ENCODE results near the gene TPRN. TPM values are rescaled to one million over a fixed set of nuclear protein-coding genes. Genes with fewer than 3 reads are reported as not detected.
A peak's percentile ranks its signal among the peaks of the same experiment; 100 is the strongest.

The TPRN gene
- total RNA-seq, 1 experiment from 2014 or later, result 37.7 TPM

DNA sequence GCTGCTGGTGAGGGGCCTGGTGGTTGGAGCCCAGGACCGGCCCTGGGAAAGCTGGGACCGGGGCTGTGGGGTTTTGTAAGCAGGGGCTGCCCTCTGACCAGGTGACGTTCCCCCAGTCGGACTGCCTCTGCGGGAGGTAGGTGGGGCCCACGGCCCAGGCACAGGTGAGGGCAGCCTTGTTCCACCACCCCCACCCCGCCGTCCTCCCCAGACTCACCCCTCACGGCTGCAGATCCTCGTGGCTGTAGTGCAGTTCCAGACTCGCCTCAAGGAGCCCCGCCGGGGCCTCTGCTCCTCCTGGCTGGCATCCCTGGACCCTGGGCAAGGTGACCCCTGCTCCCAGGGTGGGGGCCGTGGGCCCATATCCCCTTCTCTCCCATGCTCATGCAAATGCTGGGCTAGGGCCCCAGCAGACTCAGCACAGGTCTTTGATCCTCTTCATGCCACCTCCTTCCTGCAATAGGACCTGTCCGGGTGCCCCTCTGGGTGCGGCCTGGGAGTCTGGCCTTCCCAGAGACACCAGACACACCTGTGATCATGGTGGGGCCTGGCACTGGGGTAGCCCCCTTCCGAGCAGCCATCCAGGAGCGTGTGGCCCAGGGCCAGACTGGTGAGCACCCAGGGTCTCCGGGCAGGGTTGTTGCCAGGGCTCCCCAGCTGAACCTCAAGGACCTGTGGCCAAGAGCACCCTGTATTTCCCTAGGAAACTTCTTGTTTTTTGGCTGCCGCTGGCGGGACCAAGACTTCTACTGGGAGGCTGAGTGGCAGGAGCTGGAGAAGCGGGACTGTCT, 14.8 kb upstream of the TPRN start:
- ChIA-PET CTCF (no interaction called here), POLR2A (no interaction called here)
- Histone ChIP-seq H3K4me1 (peaks cover 25% of the 10 kb centered on the region), H3K4me3 (ENCODE audit: low read depth, low read length) (no peak overlapping the region), H3K27me3 (replicated peaks; ENCODE audit: control insufficient read depth, insufficient read depth, low read length) (no peaks in the 10 kb centered on the region), H3K36me3 (ENCODE audit: control insufficient read depth, insufficient read depth, low read length) (no peaks in the 10 kb centered on the region), H3K9me3 (no peaks in the 10 kb centered on the region)
- intact Hi-C loops (cut with micrococcal nuclease; ENCODE audit: unreplicated experiment), result no loop called here
- Mint-ChIP-seq H3K36me3 (ENCODE audit: insufficient read depth, unreplicated experiment) (peaks cover 27% of the 10 kb centered on the region), H3K27me3 (ENCODE audit: insufficient read depth, unreplicated experiment) (no peaks in the 10 kb centered on the region), H3K4me1 (ENCODE audit: low read depth, unreplicated experiment) (peaks cover 6% of the 10 kb centered on the region), H3K27ac (ENCODE audit: unreplicated experiment) (no peak overlapping the region), H3K4me3 (ENCODE audit: unreplicated experiment) (no peak overlapping the region), H3K9me3 (ENCODE audit: unreplicated experiment) (no peaks in the 10 kb centered on the region)
- TF ChIP-seq, protein P1, sequence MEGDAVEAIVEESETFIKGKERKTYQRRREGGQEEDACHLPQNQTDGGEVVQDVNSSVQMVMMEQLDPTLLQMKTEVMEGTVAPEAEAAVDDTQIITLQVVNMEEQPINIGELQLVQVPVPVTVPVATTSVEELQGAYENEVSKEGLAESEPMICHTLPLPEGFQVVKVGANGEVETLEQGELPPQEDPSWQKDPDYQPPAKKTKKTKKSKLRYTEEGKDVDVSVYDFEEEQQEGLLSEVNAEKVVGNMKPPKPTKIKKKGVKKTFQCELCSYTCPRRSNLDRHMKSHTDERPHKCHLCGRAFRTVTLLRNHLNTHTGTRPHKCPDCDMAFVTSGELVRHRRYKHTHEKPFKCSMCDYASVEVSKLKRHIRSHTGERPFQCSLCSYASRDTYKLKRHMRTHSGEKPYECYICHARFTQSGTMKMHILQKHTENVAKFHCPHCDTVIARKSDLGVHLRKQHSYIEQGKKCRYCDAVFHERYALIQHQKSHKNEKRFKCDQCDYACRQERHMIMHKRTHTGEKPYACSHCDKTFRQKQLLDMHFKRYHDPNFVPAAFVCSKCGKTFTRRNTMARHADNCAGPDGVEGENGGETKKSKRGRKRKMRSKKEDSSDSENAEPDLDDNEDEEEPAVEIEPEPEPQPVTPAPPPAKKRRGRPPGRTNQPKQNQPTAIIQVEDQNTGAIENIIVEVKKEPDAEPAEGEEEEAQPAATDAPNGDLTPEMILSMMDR (IDR thresholded peaks at IDR 0.05; ENCODE audit: insufficient read depth in 1 of 2, low read depth in 1 of 2, low read length in 1 of 2, severe bottlenecking in 1 of 2, unreplicated experiment in 1 of 2), result no peak
- DNase-seq, result no peak
- no TSS peak for BruUV-seq (replicated peaks)

DNA sequence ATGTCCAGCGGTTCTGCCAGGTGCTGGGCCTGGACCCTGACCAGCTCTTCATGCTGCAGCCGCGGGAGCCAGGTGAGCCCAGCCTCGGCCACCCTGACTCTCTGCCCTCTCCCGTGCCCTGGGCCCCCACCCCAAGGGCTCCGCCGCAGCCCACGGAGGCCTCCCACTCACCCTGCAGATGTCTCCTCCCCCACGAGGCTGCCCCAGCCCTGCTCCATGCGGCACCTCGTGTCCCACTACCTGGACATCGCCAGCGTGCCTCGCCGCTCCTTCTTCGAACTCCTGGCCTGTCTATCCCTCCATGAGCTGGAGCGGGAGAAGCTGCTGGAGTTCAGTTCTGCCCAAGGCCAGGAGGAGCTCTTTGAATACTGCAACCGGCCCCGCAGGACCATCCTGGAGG, 14.1 kb upstream of the TPRN start:
- peaks cover 6% of the 10 kb centered on the region for H3K4me1 Mint-ChIP-seq (ENCODE audit: low read depth, unreplicated experiment)
- no peak overlapping the region for H3K4me3 Mint-ChIP-seq (ENCODE audit: unreplicated experiment)
- ChIA-PET POLR2A (no interaction called here), CTCF (interaction anchor here (1.4 kb wide), 1 partner anchor 13 kb away, joined by 8 read pairs; the partner anchor contains the start of gene RNF224)
- intact Hi-C loops (cut with micrococcal nuclease; ENCODE audit: unreplicated experiment), result no loop called here
- H3K9me3 Mint-ChIP-seq (ENCODE audit: unreplicated experiment), result no peaks in the 10 kb centered on the region
- no peak for DNase-seq
- no peak overlapping the region for H3K27ac Mint-ChIP-seq (ENCODE audit: unreplicated experiment)
- H3K36me3 Mint-ChIP-seq (ENCODE audit: insufficient read depth, unreplicated experiment), result peaks cover 27% of the 10 kb centered on the region
- Histone ChIP-seq H3K27me3 (replicated peaks; ENCODE audit: control insufficient read depth, insufficient read depth, low read length) (no peaks in the 10 kb centered on the region), H3K4me1 (peaks cover 25% of the 10 kb centered on the region), H3K4me3 (ENCODE audit: low read depth, low read length) (no peak overlapping the region), H3K9me3 (no peaks in the 10 kb centered on the region), H3K36me3 (ENCODE audit: control insufficient read depth, insufficient read depth, low read length) (no peaks in the 10 kb centered on the region)
- TF ChIP-seq, protein P1 (IDR thresholded peaks at IDR 0.05; ENCODE audit: insufficient read depth in 1 of 2, low read depth in 1 of 2, low read length in 1 of 2, severe bottlenecking in 1 of 2, unreplicated experiment in 1 of 2), result no peak
- no peaks in the 10 kb centered on the region for H3K27me3 Mint-ChIP-seq (ENCODE audit: insufficient read depth, unreplicated experiment)
- BruUV-seq (replicated peaks), result no TSS peak

DNA sequence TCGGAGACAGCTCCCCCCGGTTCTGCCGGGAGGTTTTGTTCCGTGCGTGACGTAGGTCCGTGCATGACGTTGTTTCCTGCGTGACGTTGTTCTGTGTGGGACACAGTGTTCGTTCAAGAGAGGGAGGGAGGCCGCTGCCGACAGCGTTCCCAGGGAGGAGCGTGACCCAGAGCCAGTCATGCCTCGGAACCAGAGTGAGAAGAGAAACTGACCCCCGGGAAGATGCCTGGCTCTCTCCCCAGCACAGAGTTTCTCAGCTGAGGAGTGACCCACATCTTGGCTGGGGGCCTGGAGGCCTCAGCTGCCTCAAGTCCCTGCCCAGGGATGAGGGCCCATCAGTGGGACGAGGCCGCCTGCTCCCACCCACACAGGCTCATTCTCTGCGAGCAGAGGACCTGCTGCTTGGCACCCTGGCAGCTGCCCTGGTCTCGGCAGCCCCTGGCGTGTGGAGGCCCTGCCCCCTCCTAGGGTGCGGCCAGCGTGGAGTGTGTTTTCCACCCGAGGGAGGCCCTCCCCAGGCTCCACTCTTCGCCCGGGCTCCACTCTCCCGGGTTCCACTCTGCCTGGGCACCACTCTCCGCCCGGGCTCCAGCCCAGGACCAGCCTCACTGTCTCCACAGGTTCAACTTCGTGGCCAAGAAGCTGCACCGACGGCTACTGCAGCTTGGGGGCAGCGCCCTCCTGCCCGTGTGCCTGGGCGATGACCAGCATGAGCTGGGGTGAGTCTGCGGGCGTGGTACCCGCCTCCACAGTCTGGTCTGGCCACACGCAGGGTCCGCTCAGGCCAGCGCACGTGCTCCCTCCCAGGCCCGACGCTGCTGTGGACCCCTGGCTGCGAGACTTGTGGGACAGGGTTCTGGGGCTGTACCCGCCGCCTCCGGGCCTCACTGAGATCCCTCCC, 12.9 kb upstream of the TPRN start:
- Histone ChIP-seq H3K4me3 (ENCODE audit: low read depth, low read length) (no peak overlapping the region), H3K36me3 (ENCODE audit: control insufficient read depth, insufficient read depth, low read length) (no peaks in the 10 kb centered on the region; the same call in 1 of the 2 replicates), H3K4me1 (peaks cover 18% of the 10 kb centered on the region), H3K27me3 (replicated peaks; ENCODE audit: control insufficient read depth, insufficient read depth, low read length) (no peaks in the 10 kb centered on the region), H3K9me3 (no peaks in the 10 kb centered on the region)
- TF ChIP-seq, protein P1 (IDR thresholded peaks at IDR 0.05; ENCODE audit: insufficient read depth in 1 of 2, low read depth in 1 of 2, low read length in 1 of 2, severe bottlenecking in 1 of 2, unreplicated experiment in 1 of 2), result peak in 1 of 2 experiments; percentile 14
- Mint-ChIP-seq H3K27ac (ENCODE audit: unreplicated experiment) (no peak overlapping the region), H3K36me3 (ENCODE audit: insufficient read depth, unreplicated experiment) (peaks cover 26% of the 10 kb centered on the region), H3K27me3 (ENCODE audit: insufficient read depth, unreplicated experiment) (no peaks in the 10 kb centered on the region), H3K4me3 (ENCODE audit: unreplicated experiment) (no peak overlapping the region), H3K9me3 (ENCODE audit: unreplicated experiment) (no peaks in the 10 kb centered on the region), H3K4me1 (ENCODE audit: low read depth, unreplicated experiment) (peaks cover 6% of the 10 kb centered on the region)
- no peak for DNase-seq
- intact Hi-C loops (cut with micrococcal nuclease; ENCODE audit: unreplicated experiment), result no loop called here
- no TSS peak for BruUV-seq (replicated peaks)
- CTCF ChIA-PET, result interaction anchor here (1.1 to 1.4 kb wide), 2 partner anchors 14 to 24 kb away, joined by 7 to 8 read pairs; partner anchors contain the start of gene RNF224
- POLR2A ChIA-PET, result no interaction called here
